ENCODE results near the gene HARBI1.

Gene HARBI1

GRCh38 chr11:46617134-46617971 is at the start of gene HARBI1, which contains the start of gene ATG13:
HARBI1 (minus strand) TSS chr11:46617227; CDS start chr11:46616237, 990 bp downstream.
ATG13 (plus strand) TSS chr11:46617553; CDS start chr11:46644292, 26,739 bp downstream.
- peak; percentile 85 to 92 for DNase-seq (ENCODE audit: low read depth in 2 of 2)

GRCh38 chr11:46666516-46666915 is 49.5 kb upstream of the HARBI1 start:
- no peak for DNase-seq (ENCODE audit: low read depth in 2 of 2)

GRCh38 chr11:46665356-46665755 is 48.3 kb upstream of the HARBI1 start:
- no peak for DNase-seq (ENCODE audit: low read depth in 2 of 2)

- DNase-seq (ENCODE audit: low read depth in 2 of 2): no peak
Measured at GRCh38 chr11:46664612-46665011, 47.6 kb upstream of the HARBI1 start.

GRCh38 chr11:46663277-46663940 is 46.4 kb upstream of the HARBI1 start:
- no peak for DNase-seq (ENCODE audit: low read depth in 2 of 2)

GRCh38 chr11:46662366-46662765 is 45.3 kb upstream of the HARBI1 start:
- DNase-seq (ENCODE audit: low read depth in 2 of 2): no peak

GRCh38 chr11:46661836-46662235 is 44.8 kb upstream of the HARBI1 start:
- DNase-seq (ENCODE audit: low read depth in 2 of 2): no peak

GRCh38 chr11:46659908-46660307 is 42.9 kb upstream of the HARBI1 start:
- DNase-seq (ENCODE audit: low read depth in 2 of 2): no peak

- DNase-seq (ENCODE audit: low read depth in 2 of 2): no peak
Measured at GRCh38 chr11:46658259-46658658, 41.2 kb upstream of the HARBI1 start.

- no peak for DNase-seq (ENCODE audit: low read depth in 2 of 2)
Measured at GRCh38 chr11:46657186-46657585, 40.2 kb upstream of the HARBI1 start.

GRCh38 chr11:46655631-46656030 is 38.6 kb upstream of the HARBI1 start:
- DNase-seq (ENCODE audit: low read depth in 2 of 2): no peak

- DNase-seq (ENCODE audit: low read depth in 2 of 2): no peak
Measured at GRCh38 chr11:46649180-46649738, 32.2 kb upstream of the HARBI1 start.

- no peak for DNase-seq (ENCODE audit: low read depth in 2 of 2)
Measured at GRCh38 chr11:46643986-46644385, 27.0 kb upstream of the HARBI1 start.

- no peak for DNase-seq (ENCODE audit: low read depth in 2 of 2)
Measured at GRCh38 chr11:46643531-46643930, 26.5 kb upstream of the HARBI1 start.

- DNase-seq (ENCODE audit: low read depth in 2 of 2): no peak
Measured at GRCh38 chr11:46642627-46643335, 25.8 kb upstream of the HARBI1 start.

GRCh38 chr11:46641639-46642038 is 24.6 kb upstream of the HARBI1 start:
- DNase-seq (ENCODE audit: low read depth in 2 of 2): no peak

GRCh38 chr11:46640036-46640788 is 23.2 kb upstream of the HARBI1 start:
- no peak for DNase-seq (ENCODE audit: low read depth in 2 of 2)

- no peak for DNase-seq (ENCODE audit: low read depth in 2 of 2)
Measured at GRCh38 chr11:46639197-46639839, 22.3 kb upstream of the HARBI1 start.

- DNase-seq (ENCODE audit: low read depth in 2 of 2): no peak
Measured at GRCh38 chr11:46637546-46637945, 20.5 kb upstream of the HARBI1 start.

GRCh38 chr11:46635557-46636139 is 18.6 kb upstream of the HARBI1 start:
- no peak for DNase-seq (ENCODE audit: low read depth in 2 of 2)
